DMS 273 treated with DMSO at 0.1 percent for 48 hours (cell line): ENCODE measurements around the gene ANK3.

Experiments used
- DNase-seq: peaks from one replicate; lab custom pipeline; 2025; lab: John Stamatoyannopoulos, UW

ANK3 gene

DNA sequence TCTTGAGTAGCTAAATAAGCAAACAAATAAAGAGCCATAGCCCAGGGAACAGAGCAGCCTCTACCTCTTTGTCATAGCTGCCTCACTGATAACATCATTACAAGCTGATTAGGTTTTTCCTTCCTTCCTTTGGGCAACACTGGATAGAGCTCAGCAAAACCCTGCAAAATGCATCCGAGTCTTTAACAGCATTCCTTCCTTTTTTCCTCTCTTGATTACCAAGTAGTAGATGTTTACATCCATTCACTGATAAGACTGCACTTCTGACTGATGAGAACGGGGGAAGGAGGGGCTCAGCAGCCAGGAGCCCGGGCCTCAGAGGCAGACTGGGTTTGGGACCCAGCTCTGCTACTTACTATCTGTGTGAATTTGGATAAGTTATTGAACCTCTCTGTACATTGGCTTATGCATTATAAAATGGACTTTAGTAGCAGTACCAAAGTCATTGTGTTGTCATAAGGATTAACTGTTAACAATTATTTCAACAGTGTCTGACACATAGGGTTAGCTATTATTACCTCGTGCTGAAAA, 214.2 kb downstream of the ANK3 start:
- DNase-seq = no peak

DNA sequence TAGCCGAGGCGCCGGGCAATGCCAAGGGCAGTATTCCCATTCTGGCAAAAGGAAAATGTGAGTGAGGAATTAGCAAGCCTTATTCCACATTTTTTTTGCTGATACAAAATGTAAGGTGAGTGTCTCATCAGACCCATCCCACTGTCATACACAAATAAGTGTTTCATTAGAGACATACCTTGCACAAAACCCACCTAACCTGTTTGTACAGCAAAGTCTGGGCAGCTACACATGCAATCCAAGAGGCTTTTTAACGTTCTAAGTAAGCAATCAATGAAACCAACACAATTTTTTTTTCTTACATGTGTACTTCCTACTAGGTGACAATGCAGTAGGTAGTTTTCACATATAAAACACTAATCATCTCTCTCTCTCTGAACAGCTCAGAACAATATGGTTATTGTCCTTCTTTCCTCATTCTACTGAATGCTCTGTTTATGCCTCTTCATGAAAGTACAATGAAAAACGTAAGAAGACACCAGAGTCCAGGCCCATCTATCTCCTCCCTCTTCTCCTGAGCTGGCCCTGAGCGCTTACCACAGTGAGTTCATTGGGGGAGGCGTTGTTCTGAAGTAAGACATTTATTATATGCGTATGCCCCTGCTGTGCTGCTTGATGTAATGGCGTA, 217.2 kb downstream of the ANK3 start:
- DNase-seq = no peak

DNA sequence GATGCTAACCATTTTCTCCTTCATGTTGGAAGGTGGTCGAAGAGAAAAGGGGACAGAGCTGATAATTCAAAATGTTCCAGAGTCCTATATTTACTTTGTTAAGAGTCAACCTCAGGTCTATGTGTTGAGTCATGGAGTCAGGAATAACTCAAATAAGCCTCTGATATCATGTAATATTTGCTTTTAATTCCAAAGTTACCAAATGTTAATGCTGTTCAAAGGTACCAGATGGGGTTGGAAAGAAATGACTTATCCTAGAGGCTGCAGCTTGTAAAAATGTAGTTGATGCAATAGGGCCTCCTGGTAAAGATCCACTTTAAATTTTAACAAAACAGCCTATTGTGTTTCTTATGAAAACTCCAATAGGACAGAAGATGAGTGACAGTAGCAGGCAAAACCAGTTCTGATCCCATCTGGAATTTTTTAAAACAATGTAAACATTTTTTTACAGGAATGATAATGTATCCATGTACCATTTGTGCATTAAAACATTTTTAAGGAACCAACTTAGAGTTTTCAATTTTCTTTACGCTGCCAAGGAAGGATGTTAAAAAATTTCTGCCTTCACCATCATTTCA, 218.2 kb downstream of the ANK3 start:
- DNase-seq = no peak

DNA sequence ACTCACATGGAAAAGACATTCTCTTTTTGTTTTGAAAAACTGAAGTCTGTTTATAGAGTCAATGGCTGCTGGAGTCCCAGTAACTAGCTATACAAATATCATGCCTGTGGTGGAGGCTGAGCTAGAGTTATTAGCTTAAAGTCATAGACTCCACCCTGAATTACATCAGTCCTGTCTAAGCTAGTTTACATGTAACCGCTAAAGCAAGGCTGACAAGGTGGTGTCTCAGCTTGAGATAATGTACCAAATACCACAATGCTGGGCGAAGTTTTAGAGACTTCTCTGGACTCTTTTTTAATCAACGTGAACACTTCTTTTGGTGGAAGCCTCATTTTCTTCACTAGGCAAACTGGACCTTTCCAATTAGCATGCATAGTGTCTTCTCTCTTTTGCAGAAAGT, 219.4 kb downstream of the ANK3 start:
- no peak for DNase-seq

DNA sequence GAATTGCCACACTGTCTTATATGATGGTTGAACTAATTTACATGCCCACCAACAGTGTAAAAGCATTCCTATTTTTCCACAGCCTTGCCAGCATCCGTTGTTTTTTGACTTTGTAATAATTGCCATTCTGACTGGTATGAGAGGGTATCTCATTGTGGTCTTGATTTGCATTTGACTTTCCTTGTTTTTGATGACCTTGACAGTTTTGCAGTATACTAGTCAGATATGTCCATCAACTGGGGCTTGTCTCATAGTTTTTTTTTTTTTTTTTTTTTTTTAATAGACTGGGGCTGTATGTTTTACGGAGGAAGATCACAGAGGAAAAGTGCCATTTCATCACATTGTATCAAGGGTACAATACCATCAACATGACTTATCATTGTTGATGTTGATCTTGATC, 220.6 kb downstream of the ANK3 start:
- DNase-seq = no peak

DNA sequence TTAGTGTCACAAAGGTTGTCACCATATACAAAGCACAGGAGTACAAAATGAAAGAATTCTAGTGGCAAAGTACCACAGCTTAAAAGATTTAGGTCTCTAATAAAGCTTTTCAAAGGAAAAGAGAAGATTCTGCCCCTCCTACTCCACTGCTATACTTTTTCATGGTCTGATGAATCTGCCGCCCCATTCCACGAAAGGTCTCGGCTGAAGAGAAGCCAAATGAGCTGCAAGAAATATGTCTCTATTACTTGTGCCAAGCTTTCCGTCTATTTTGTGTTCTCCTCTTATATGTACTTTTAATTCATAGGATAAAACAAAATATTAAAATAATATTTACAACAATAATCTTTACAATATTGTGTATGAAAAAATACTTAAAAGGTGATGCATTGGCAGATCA, 222.6 kb downstream of the ANK3 start:
- DNase-seq = no peak

DNA sequence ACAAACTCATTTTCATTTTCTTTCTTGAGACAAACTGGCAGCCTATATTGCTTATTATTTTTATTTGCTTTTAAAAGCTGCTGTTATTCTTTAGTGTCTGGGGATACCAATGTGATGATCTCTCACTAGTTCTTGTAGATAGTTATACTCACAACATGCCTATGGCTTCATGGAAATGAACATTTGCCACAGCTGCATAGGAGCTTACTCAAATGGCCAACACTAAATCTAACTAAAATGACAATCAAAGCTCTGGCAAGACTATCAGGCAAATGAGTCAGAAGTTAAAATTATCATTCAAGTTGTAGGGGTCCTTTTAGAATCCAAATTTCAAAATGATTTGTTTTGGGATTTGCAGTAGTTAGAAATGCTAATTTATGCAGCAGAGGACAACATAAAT, 225.9 kb downstream of the ANK3 start:
- no peak for DNase-seq

DNA sequence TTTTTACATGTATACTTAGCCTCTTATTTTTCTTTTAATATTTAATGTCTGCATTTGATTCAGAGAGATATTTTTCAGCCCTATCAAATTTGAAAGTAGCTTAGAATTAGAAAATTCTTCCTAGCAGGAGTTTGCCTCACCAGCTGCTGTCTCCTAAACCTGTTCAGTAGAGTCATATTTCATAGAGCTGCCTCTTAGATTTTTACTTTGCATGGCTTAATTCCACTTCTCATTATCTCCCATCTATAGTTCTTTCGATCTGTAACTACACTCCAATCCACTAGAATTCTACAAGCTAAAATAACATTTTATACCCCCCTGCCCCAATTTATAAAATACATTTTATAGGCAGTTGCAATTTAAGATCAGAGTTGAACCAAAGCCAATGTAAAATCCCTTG, 227.0 kb downstream of the ANK3 start:
- DNase-seq = peak; percentile 45

DNA sequence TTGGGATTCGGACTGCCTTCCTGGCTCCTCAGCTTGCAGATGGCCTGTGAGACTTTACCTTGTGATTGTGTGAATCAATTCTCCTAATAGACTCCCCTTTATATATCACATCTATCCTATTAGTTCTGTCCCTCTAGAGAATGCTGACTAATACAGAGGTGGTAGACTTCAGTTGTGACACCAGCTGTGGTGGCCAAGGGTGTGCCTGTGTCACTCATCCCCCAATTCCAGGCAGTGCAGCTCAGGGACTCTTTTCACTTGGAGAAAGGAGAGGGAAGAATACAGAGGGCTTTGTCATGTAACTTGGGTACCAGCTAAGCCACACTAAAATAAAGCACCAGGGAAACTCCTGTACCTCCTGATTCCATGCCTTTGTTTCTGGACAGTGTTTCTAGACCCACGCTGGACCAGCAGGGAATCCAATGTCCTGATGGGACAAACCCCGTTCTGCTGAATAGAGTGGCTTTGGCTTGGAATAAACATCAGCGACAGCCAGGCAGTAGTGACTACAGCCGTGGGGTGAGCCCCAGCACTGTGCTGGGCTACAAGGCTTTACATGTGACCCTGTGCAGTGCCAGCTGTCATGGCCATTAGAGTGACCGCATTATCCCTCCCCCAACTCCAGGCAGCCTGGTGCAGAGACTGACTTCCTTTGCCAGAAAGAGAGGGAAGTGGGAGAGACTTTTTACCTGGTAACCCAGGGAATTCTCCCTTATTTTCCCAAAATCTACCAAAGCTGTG, 233.6 kb downstream of the ANK3 start:
- no peak for DNase-seq

DNA sequence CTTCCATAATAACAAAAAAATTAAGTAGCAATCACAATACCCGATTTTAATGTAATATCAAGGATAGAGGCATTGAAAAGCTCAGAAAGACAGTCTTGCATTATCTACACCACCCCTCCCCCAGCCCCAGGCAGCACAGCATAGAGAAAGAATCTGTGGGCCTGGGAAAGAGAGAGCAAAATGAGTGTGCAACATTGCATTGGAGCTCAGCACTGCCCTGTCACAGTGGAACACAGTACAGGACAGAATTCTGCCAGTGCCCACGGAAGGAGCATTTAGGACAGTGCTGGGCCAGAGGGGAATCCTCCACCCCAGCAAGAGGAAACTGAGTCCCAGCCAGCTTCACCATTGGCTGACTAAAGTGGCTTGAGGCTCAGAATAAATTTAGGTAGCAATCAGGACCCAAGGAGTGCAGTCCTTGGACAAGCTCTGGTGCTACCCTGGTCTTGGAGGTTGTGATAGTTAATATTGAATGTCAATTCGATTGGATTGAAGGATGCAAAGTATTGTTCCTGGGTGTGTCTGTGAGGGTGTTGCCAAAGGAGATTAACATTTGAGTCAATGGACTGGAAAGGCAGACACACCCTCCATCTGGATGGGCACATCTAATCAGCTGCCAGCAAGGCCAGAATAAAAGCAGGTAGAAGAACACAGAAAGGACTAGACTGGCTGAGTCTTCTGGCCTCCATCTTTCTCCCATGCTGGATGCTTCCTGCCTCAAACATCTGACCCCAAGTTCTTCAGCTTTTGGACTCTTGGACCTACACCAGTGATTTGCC, 234.4 kb downstream of the ANK3 start:
- DNase-seq = no peak

DNA sequence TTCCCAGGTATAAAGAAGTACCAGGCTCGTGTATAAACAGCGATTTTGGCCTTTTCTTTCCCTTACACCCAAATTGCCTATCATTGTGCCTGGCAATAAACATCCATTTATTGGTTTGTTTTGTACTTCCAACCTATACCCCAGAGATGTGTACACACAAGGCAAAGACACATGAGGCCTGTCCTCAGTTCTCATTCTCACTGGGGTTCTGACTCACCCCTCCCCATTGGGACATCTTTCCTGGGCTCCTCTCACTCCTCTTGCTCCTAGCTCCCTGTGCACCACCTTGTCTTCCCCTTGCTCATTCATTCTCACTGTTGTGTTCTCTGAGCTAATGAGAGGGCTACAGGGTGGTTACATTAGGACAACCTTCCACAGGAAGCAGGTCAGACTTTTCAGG, 240.7 kb downstream of the ANK3 start:
- no peak for DNase-seq

DNA sequence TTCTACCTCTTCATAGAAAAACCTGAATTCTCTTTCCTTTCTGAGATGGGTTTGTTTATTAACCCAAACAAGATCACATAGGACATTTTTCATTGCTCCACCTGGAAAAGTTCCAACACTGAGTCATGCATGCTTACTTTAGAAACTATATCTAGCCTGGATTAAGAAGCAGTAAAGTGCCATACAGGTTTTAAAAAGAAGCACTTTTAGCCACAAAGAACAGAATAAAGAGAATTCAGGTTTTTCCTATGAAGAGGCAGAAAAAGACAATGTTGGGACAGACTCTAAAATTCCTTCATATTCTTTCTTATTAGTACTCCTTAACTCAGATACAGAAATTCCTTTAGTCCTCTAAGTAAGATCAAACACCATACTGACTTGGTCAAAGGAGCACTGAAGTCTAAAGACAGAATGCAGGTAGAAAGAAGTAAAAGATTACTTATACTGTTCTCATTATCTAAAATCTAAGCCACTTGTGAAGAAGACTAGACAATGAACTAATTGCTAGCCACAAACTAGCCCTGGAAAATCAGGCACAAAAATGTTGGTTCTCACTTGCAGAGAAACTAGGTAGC, 241.3 kb downstream of the ANK3 start:
- no peak for DNase-seq

DNA sequence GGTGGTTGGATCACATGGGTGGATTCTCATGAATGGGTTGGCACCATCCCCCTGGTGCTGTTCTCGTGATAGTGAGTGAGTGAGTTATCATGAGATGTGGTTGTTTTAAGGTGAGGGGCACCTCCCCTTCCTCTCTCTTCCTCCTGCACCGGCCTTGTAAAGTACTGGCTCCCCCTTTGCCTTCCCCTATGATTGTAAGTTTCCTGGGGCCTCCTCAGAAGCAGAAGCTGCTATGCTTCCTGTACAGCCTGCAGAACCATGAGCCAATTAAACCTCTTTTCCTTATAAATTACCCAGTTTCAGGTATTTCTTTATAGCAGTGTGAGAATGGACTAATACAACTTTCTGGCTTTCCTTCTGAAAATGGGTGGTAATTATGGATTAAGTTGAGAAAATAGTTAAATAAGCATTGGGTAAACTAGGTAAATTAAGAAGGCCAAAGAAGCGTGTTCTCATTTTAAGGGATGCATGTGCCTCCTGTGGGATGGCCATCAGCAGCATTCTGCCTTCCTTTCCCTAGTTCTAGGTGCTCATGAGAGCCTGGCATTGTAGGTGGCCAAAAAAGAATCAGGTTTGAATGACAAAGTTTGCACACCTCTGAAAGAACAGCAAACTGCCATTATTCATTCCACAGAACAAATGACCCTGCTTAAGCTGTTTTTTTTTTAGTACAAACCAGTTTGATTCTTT, 242.0 kb downstream of the ANK3 start:
- no peak for DNase-seq

DNA sequence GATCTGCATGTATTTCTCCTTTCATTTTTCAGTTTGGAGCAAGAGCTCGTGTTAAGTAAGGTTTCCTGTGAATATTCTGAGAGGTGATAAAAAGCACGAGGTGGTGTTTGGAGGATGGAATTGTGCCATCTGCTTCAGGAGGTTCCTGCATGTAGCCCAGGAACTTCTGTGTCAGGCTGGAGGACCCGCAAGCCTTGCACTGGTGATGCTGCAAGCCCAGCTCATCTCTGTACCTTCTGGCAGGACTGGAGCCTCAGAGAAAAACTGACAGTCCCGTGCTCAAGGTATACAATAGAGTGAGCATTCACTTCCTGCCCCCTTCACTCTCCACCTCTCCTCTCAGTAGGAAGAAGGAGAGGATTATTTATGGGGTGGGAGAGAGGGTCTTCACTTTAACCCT, 242.7 kb downstream of the ANK3 start:
- DNase-seq = no peak

DNA sequence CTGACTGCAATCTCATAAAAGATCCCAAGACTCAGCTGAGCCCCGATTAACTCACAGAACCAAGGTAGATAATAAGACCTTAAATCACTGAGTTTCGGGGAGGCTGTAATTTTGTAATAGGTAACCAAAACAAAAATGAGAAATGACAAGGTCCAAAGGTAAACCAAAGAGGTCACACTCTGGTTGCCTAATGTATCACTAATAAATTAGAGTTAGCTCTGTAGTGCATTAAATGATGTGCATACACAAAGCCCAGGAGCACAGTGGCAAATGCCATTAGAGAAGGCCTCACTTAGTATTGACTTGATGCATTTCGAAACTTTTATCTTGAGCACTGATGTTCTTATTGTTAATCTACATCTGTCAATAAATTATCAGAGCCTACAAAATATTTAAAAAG, 245.6 kb downstream of the ANK3 start:
- no peak for DNase-seq

DNA sequence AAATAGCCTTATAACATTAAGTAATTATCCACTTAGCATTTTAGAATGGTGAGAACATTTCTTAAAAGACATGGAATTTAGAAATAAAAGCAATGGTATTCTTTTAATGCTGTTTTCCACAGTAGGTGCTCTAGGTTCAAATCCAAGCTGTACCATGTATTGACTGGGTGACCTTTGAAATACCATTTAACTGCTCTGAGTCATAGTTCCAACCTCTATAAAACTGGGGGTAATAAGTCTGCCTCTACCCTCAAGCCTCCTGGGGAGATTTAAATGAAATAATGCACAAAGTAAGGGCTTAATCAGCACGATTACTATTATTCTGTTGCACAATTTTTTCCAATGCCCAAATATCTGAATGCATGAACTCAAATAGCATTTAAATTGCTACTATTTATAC, 246.9 kb downstream of the ANK3 start:
- no peak for DNase-seq

DNA sequence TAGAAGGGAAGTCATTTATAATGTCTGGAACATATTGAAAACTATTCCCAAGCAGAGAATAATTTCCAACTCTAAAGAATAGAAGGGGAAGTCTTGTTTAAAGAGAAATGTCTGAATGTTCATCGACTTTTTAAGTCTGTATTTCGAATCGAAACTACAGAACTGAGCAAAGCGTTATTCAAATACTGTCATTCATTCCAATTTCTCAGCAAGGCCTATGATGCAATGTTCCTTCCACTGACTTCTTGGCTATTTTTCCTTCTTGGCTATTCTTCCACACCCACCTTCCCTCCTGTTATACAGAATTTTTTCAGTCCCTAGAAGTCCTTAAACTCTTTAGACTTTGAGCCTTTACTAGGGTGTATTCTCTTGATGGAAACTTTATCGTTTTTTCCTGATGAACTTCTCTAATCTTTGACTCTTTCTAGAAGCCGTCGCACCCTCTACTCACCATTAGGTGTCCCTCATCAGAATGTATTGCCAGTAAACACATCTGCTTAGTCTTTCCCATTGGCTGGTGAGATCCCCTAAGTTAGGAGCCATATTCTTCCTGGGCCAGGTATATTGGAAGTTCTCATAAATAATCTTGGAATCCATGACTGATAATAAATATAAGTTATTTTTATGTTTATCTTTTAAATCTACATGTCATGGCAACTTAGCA, 247.6 kb downstream of the ANK3 start:
- DNase-seq = no peak

DNA sequence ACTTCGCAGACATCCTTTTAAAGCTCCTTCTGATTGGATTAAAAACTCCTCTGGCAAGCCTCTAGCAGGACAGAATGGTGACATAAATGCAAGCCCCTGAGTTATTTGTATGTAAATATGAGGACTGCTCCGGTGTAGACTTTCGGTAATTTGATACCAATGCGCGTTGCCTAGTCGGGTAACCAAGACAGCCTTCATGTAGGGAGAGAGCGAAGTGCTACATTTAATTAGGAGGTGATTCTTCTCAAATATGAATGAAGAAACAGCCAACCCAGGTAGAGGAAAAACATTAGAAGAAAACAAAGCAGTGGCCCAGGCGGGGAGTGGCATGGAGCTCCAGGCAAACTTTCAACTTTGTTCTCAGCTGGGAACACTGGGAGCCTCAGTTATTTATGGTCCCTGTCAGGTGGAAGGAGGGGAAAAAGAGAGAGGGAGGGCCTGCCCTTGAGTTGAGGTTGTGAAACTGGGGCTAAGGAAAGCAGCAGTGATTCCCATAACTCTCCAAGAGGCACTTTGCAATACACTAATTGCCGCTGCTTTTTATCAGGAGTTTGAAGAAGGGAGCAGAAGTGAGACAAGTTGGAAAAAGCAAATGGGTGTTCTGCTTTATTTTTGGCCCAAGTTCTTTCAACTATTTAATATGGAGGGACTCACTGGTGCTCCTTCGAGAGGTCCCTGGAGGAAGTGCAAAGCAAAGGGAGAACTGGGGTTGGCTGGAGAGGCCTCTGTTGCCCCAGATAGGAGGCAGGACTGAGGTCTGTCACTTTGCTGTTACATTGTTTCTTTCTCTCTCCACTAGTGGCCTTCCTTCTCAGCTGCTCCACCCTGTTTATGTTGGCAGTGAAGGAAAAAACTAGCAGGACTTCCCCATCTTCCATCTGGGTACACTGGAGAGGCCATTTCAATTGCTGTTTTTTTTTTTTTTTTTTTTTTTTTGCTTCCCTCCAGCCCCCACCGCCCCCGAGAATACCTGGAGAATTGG, 248.7 kb downstream of the ANK3 start:
- peak; percentile 66 for DNase-seq

DNA sequence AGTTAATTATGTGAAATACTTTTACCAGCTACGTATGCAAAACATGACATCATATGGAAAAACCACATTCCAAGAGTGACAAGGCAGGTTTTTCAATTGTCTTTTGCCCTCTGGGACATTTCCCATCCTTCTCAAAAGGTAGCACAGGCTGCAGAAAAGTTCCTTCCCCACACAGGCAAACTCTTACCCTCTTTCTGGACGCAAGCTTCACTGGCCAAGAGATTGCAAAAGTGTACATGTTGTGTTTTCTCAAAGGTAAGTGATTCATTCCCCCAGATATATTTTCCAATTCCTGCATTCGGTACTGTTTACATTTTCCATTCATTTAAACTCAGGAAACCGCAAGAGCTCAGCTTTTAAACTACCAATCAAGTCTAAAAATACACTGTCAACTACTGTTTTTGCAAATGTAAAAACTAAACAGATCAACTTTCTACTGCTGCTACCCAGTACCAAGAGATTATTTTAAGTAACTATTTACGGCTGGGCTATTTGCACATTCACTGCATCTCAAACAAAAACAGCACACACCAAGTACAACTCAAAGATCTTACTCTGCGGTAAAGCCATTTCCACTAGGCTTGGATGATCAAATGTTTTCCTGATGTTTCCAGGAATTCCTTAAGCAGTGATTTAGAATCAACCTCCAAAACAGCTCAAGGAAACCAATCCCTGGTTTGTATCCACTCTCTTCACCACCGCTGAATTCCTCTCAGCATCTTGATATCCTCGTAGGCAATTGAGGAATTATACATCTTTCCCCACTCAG, 249.7 kb downstream of the ANK3 start:
- no peak for DNase-seq
